Rectal smooth muscle tissue (tissue), 1 donor: Measurements from ENCODE around the gene GJB3.
"Not testable (repeated sequence)": the region's sequence is repeated elsewhere in the genome, so short reads cannot be mapped to it uniquely, and the experiment has no call there.

ENCODE experiments used
- H3K27ac ChIP-seq: one replicate; pipeline ENCODE4 v1.7.0; 2013; ENCODE audit warnings: low read depth, low read length, inconsistent platforms
- H3K27me3 ChIP-seq: one replicate; pipeline ENCODE4 v1.7.0; 2013; ENCODE audit warnings: low read length; ENCODE audit not compliant: control insufficient read depth, insufficient read depth
- H3K36me3 ChIP-seq: one replicate; pipeline ENCODE4 v1.7.0; 2013; ENCODE audit warnings: low read length; ENCODE audit not compliant: control insufficient read depth, insufficient read depth
- H3K4me1 ChIP-seq: one replicate; pipeline ENCODE4 v1.7.0; 2013; ENCODE audit warnings: low read length; ENCODE audit not compliant: control insufficient read depth, insufficient read depth
- H3K4me3 ChIP-seq: one replicate; pipeline ENCODE4 v1.7.0; 2013; ENCODE audit warnings: low read length
- H3K9ac ChIP-seq: one replicate; pipeline ENCODE4 v1.7.0; 2013; ENCODE audit warnings: low read length

GJB3 gene

DNA sequence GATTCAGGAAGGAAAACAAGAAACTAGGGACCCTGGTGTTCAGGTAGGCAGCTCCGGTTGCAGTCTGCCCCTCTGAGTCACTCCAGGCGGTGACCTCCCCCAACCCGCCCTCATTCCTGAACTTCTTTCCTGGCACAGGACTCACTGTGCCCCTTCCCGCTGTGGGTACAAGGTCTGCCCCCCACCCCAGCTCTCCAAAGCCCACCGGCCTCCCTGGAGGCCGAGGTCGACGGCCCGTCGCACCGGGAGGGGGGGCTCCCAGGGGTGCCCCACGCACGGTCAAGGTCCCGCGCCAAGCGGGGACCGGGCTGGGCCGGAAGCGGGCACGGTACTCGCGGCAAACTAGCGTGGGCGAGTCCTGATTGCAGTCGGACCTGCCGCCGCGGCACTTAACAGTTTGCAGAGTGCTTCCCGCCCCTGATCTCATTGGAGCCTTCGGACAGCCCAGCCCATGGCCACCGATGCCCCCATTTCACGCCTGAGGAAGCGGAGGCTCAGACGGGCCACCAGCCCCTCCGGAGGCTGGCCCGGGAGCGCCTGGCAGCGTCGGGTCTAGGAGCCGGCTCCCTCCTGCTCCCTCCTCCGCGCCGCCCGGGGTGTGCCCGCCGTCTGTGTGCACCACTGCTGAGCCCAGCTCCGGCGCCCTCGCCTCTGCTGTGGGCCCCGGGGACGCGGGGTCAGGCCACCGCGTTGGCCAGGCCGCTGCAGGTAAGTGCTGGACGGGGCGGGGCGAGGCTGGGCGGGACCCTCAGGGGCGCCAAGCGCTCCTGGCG lies at the start of gene GJB3:
TSS of gene GJB3 (plus strand) at position 144 of the 773 bp plus-strand sequence. CDS start 3,549 bp downstream, outside the sequence.
- peaks cover 16% of the 10 kb centered on the region for H3K27me3 ChIP-seq
- H3K36me3 ChIP-seq: no peaks in the 10 kb centered on the region
- no peak within 1 kb of the TSS for H3K9ac ChIP-seq
- H3K4me3 ChIP-seq: peak within 1 kb of the TSS; percentile 56
- H3K4me1 ChIP-seq: peaks cover 2% of the 10 kb centered on the region
- no peak within 1 kb of the TSS for H3K27ac ChIP-seq

DNA sequence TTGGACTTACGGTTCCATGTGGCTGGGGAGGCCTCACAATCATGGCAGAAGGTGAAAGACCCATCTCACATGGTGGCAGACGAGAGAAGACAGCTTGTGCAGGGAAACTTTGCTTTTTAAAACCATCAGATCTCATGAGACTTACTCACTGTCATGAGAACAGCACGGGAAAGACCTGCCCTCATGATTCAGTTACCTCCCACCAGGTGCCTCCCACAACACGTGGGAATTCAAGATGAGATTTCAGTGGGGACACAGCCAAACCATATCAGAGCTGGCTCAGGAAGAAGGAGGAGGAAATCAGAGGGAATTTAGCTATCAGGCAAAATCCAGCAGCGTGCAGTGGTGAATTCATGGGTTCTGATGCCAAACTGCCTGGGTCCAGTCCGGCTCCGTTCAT lies 48.2 kb upstream of the GJB3 start:
- not testable (repeated sequence) for H3K4me1 ChIP-seq

DNA sequence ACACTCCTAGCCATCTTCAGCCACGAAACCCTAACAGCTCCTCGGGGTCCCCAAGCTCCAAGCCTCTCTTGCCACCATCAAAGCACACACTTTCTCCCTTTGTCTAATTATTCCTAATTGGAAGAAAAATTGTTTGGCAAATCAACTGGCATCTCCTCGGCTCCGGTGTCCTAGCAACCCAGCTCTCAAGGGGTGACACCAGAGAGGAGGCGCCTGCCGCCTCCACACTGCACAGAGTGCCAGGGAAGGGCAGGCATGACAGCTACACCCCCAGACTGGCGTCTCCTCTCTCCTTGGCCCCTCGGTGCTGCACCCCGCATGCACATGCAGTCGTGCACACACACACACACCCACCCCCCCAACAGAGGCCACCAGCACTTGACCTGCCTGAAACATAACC lies 44.3 kb upstream of the GJB3 start:
- Histone ChIP-seq H3K4me3 (no peak overlapping the region), H3K27ac (no peak overlapping the region), H3K9ac (no peak overlapping the region), H3K27me3 (no peaks in the 10 kb centered on the region), H3K4me1 (no peaks in the 10 kb centered on the region), H3K36me3 (no peaks in the 10 kb centered on the region)

More for the DNA sequence above, 48.2 kb upstream of the GJB3 start:
- H3K4me3 ChIP-seq, H3K27ac ChIP-seq, H3K9ac ChIP-seq, H3K27me3 ChIP-seq, H3K36me3 ChIP-seq: not testable (repeated sequence)

DNA sequence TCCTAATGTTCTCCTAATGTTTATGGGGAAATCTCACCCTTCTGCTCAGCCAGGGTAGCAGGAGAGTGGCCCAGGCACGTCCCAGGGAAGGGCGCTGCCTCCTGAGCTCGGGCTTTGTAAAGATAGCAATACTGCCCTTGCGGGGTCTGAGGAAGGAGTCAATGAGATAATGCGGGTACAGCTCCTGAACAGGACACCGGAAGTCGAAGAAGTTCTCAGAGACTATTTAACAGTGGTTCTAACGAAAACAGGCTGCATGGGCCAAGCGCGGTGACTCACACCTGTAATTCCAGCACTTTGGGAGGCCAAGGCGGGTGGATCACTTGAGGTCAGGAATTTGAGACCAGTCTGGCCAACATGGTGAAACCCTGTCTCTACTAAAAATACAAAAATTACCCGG lies 43.8 kb upstream of the GJB3 start:
- not testable (repeated sequence) for H3K27ac ChIP-seq, H3K9ac ChIP-seq

DNA sequence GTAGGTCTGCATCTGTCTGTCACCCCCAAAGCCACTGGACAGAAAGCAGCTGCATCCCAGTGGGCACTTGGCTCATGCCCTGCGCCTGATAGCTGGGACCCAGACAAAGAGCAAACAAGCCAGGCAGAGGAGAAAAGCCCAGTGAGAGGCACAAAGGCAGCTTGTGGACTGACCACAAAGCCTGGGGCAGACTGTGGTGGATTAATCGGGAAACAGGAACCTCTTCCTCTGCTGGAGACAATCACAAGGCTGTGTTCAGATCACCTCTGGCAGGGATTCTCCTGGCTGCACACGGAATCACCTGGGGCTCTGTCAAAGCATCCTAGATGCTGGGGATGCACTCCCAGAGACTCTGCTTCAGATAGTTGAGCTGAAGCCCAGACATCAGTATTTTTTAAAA lies 41.4 kb upstream of the GJB3 start:
- H3K27me3 ChIP-seq: no peaks in the 10 kb centered on the region
- no peaks in the 10 kb centered on the region for H3K36me3 ChIP-seq
- no peak overlapping the region for H3K4me3 ChIP-seq
- H3K27ac ChIP-seq: no peak overlapping the region
- no peak overlapping the region for H3K9ac ChIP-seq
- H3K4me1 ChIP-seq: no peaks in the 10 kb centered on the region

More for the DNA sequence above, 43.8 kb upstream of the GJB3 start:
- not testable (repeated sequence) for H3K4me1 ChIP-seq, H3K36me3 ChIP-seq, H3K4me3 ChIP-seq, H3K27me3 ChIP-seq

DNA sequence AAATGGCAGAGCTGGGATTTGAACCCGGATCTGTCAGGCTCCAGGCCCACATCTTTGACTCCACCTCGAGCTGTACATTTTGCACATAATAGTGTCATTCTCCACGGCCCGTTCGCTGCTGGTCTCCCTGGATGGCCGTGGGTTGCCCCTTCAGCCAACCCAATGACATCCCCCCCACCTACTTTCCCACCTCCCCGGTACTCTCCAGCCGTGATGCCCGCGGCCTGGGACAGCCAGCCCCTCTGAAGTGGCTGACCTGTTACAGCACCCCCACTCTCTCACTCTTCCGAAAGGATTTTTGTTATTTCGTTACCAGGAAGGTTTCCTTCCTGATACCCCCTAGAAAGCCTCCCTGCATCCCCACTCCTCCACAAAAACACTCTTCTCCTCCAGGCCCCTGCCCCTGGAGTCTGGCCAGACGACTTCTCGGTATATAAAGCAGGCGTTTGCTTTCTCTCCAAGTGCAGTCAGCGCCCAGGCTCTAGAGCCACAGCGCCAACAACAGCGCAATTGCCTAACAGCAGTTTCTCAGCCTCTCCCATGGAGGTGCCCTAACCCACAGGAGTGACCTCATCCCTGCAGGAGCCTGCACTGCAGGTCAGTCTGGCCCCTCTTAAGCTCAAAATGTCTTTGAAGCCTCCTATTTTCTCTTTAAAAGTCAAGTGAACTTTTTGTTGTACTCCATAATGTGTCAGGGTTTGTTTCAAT lies 40.7 kb upstream of the GJB3 start:
- H3K4me1 ChIP-seq: no peaks in the 10 kb centered on the region
- no peaks in the 10 kb centered on the region for H3K36me3 ChIP-seq
- H3K27me3 ChIP-seq: no peaks in the 10 kb centered on the region
- no peak overlapping the region for H3K9ac ChIP-seq
- no peak overlapping the region for H3K27ac ChIP-seq
- no peak overlapping the region for H3K4me3 ChIP-seq

DNA sequence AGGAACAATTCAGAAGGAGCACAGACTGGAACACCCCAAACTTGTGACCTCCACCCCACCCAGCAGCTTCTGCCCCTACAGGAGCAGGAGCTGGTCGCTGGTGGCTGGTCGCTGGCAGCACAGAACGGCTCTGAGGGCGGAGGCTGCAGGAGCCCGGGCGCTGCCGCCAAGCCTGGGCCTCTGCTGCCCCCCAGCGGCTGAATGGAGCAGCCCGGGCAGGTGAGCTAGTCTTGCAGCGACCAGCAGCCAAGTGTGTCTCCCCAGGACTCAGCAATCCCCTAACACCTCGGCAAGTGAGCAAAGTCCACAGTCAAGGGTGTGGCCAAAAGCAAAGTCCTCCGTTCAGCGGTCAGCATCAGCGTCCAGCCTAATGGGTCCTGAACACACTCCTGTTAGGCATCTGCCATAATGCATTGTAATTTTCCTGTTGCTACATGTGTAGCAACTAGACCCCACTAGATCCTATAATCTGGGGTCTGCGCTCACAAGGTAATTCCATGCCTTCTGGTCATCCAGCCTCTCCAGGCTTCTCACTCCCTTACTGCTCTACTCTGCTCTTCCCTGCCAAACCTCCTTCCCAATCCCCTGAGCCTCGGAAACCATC lies 38.2 kb upstream of the GJB3 start:
- H3K9ac ChIP-seq: no peak overlapping the region
- H3K27ac ChIP-seq: no peak overlapping the region
- H3K4me3 ChIP-seq: no peak overlapping the region
- no peaks in the 10 kb centered on the region for H3K4me1 ChIP-seq
- no peaks in the 10 kb centered on the region for H3K36me3 ChIP-seq
- no peaks in the 10 kb centered on the region for H3K27me3 ChIP-seq

DNA sequence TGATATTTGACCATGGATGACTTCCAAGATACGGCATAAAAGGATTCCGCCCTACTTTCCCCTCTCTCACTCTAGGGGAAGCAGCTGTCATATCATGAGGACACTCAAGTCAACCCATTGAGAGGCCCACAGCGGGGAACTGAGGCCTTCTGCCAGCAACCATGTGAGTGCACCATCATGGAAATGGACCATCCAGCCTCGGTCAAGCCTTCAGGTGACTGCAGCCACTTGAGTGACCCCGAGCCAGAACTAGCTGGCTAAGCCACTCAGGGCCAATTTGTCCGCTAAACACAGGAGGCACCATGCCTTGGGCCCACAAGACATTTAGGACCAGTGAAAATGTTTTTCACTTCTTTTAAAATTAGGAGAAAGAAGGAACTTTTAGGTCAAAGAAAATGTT lies 37.2 kb upstream of the GJB3 start:
- Histone ChIP-seq H3K4me1 (no peaks in the 10 kb centered on the region), H3K27me3 (no peaks in the 10 kb centered on the region), H3K4me3 (no peak overlapping the region), H3K36me3 (no peaks in the 10 kb centered on the region), H3K27ac (no peak overlapping the region), H3K9ac (no peak overlapping the region)

DNA sequence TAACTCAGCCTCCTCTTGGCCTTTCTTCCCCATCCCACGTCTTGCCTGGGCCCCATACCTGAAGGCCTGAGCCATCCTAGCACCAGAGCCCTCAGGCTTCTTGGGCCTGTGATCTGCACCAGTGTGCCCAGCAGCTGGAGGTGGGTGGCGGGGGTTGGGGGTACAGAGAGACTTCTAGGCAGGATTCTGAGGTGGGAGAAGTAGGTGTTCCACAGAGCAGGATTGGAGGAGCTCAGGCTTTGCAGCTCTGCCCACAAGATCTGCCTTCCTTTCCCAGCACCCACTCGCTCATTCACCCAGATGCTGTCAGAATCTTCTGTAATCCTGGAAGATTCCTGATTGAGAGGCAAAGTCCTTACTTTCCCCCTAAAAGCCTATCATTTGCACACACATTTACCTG lies 36.2 kb upstream of the GJB3 start:
- Histone ChIP-seq H3K4me1 (no peaks in the 10 kb centered on the region), H3K36me3 (no peaks in the 10 kb centered on the region), H3K27me3 (no peaks in the 10 kb centered on the region), H3K9ac (no peak overlapping the region), H3K4me3 (no peak overlapping the region), H3K27ac (no peak overlapping the region)

DNA sequence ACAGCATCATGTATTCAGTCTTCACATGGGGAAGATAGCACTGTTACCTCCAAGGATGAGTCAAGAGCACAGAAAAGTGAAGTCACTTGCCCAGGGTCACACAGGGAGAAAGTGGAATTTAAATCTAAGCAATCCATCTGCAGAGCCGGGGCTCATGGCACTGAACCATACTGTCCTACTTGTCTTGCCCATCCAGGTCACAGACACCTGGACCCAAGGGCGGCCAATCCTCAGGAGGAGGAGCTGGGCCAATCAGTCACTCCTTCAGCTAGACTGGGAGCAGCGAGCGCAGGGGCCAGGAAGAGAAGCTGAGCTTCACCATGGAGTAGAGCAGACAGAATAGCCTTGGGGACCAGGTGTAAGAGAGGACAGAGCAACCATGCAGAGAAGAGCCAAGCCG lies 35.3 kb upstream of the GJB3 start:
- Histone ChIP-seq H3K4me1 (no peaks in the 10 kb centered on the region), H3K4me3 (no peak overlapping the region), H3K36me3 (no peaks in the 10 kb centered on the region), H3K27ac (no peak overlapping the region), H3K9ac (no peak overlapping the region), H3K27me3 (no peaks in the 10 kb centered on the region)

DNA sequence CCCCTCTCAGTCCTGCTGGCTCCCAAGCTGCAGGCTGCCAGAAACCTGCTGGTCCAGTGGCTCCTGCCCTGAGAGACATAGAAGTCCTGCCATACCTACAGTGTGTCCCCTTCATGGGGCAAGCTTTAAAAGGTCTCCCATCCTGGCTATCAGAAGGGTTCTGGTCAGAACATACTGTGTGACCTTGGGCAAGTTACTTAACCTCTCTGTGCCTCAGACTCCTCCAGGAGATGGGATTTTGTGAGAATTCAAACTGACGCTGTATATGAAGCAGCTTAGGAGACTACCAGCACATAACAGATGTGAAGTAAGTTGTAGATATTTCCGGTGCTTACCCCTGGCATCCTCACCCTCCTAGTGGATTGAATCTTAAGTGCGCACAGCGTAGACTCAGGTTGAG lies 34.9 kb upstream of the GJB3 start:
- Histone ChIP-seq H3K4me1 (no peaks in the 10 kb centered on the region), H3K9ac (no peak overlapping the region), H3K27me3 (no peaks in the 10 kb centered on the region), H3K4me3 (no peak overlapping the region), H3K36me3 (no peaks in the 10 kb centered on the region), H3K27ac (no peak overlapping the region)

DNA sequence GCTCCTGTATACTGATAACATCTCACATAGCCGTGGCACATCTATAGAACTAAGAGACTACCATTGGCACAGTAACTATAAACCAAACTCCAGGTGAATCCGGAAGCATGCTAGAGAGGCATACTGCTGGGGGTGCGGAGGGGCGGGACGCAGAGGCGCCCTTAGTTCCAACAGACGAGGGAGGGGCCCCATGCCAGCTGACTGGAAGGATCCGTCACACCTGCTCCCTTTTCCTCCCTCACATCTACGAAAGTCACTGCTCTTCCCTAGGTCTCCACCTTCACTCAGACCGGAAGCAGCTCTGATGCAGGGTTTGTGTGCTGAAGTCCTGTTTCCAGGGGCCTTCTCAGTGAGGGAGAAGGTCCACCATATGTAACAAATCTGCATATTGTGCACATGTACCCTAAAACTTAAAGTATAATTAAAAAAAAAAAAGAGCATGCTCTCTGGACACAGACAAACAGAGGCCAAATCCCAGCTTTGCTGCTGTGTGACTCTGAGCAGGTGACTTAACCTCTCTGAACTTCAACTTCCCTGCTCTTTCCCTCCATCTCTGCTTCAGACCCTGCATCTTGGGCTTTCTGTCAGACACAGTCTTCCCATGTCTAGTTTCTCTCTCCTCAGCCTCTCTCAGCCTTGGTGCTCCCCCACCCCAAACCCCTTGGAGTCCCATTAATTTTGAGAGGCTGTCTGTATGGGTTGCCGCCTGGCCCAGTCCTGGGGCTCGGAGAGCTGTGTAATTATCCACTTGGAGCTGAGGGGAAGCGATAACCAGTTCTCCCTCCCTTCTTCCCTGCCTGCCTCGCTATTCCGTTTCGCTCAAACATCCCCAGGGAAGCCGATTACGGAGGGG lies 34.0 kb upstream of the GJB3 start:
- H3K27ac ChIP-seq: no peak overlapping the region
- no peak overlapping the region for H3K9ac ChIP-seq
- H3K27me3 ChIP-seq: no peaks in the 10 kb centered on the region
- no peaks in the 10 kb centered on the region for H3K4me1 ChIP-seq
- H3K36me3 ChIP-seq: no peaks in the 10 kb centered on the region
- H3K4me3 ChIP-seq: no peak overlapping the region
